GM12801 (cell line): Measurements from ENCODE around the gene C3orf18.
A peak's percentile ranks its signal among the peaks of the same experiment; 100 is the strongest.

Source experiments
- TF ChIP-seq, protein P1 (sequence below): IDR thresholded peaks from one replicate; pipeline ENCODE4 v1.5.1; 2011; ENCODE audit warnings: control low read depth; ENCODE audit not compliant: insufficient read length; ENCODE audit errors: extremely low read depth

C3orf18 gene

GRCh38 chr3:50521572-50521971 lies 46.0 kb downstream of the C3orf18 start:
- TF ChIP-seq, protein P1, sequence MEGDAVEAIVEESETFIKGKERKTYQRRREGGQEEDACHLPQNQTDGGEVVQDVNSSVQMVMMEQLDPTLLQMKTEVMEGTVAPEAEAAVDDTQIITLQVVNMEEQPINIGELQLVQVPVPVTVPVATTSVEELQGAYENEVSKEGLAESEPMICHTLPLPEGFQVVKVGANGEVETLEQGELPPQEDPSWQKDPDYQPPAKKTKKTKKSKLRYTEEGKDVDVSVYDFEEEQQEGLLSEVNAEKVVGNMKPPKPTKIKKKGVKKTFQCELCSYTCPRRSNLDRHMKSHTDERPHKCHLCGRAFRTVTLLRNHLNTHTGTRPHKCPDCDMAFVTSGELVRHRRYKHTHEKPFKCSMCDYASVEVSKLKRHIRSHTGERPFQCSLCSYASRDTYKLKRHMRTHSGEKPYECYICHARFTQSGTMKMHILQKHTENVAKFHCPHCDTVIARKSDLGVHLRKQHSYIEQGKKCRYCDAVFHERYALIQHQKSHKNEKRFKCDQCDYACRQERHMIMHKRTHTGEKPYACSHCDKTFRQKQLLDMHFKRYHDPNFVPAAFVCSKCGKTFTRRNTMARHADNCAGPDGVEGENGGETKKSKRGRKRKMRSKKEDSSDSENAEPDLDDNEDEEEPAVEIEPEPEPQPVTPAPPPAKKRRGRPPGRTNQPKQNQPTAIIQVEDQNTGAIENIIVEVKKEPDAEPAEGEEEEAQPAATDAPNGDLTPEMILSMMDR: no peak

DNA sequence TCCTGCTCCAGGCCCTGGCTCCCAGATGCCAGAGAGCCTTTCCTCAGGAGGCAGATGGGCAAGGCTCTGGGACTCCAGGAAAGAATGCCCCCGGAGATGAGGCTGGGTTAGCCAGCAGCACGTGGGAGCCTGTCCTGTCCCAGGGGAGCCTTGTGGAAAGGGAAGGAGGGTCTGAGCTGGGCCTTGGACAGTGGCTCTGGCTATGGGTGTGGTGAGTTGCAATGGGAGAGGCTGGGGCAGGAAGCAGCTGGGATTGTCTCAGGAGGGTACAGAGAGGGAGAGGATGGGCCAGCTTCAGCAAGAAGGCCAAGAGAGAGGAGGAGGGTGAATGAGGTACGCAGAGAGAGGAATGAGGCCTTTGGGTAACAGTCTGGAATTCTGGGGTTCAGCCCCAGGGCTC lies 46.7 kb downstream of the C3orf18 start:
- TF ChIP-seq, protein P1: no peak

- TF ChIP-seq, protein P1: peak; percentile 43
Measured at GRCh38 chr3:50519471-50520089, 48.0 kb downstream of the C3orf18 start.

DNA sequence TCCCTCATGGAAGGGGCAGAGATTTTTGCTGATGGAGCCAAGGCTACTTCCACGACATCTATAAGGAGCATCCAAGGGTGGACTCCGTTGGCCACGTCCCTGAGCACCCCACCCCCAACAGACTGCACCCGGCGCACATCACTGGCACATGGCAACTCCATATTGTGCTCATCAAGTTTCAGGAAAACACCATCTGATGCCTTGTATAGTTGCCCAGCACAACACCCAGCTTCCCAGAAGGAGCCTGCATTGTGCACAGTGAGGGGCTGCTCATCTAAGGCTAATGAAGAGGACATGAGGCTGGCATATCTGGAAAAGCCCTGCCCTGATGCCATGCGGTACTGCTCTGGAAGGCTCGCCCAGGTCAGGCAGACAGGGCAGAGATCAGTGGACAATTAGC lies 49.1 kb downstream of the C3orf18 start:
- TF ChIP-seq, protein P1: no peak

GRCh38 chr3:50517721-50518206 lies 49.8 kb downstream of the C3orf18 start:
- TF ChIP-seq, protein P1: no peak

DNA sequence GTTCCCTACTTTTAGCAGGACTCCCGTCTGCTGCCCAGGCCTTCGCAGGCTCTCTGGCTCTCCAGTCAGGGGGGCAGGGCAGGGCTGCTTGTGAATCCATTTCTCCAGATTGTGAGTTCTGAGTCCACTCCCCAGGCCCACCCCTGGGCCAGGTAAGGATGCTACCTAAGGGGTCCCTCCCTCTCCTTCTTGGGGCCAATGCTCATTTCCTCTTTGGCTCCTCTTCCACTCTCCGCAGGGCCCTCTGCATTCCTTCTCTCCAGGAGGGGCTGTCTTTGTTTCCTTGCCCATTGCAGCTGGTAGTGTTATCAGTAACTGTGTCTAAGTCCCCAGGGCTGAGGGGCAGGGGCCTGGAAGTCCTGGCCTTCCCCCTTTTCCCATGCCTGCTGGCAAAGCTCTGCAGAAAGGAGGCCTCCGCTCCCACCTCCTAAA lies 51.1 kb downstream of the C3orf18 start:
- TF ChIP-seq, protein P1: no peak

DNA sequence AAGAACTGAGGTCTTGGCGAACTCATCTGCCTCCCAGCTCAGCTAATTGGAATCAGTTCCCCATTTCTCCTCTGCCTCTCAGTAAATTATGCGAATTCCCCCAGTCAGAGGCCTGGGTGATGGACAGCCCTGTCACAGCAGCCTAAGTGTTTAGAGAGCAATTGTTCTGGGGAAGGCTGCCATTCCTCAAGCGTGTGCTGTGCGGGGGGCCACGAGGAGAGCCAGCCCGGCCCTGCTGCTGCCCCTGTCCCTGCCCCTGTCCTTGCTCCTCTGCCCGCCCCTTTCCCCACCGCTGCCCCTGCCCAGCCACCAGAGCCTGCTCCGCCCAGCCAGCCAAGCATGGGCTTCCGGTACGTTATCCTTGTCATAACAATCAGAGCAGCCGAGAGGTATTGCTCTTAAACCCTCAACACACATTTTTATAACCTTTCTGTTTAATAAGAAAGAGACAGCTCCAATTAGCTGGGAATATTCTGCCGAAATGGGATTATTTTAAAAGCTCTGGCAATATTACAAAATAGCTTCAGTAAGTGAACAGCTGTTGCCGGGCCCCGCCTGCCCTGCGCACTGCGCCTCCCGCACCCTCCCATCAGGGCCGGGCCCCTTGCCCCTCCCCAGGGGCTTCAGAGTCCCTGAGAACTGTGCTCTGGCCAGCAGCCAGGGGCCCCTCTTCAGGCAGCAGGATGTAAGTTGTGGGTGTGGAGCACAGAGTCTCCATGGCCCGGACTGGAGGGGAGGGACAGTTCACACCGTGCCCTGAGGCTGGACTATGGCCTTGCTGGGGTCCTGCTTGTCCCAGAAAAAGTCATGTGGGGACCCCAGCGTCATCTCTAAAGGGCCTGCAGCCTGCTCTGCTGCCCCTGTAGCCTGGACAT lies 51.7 kb downstream of the C3orf18 start:
- TF ChIP-seq, protein P1: no peak
